NCI-H460 (cell line): ENCODE measurements around the gene CLEC2A. TPM values are rescaled to one million over a fixed set of nuclear protein-coding genes. Genes with fewer than 3 reads are reported as not detected.
A peak's percentile ranks its signal among the peaks of the same experiment; 100 is the strongest.
"Not testable (repeated sequence)": the region's sequence is repeated elsewhere in the genome, so short reads cannot be mapped to it uniquely, and the experiment has no call there.

ENCODE experiments used
- DNase-seq: peaks from one replicate; pipeline ENCODE4 v3.0.0-alpha.2; 2016; ENCODE audit warnings: low read depth; ENCODE audit errors: extremely low read depth
- total RNA-seq: library from RNA; depleted of rRNA; stranded (reverse); fragments of >200 nt; shearing (Covaris generic); gene quantifications from 2 replicates; pipeline ENCODE4 v1.2.3, GENCODE V29; 2014; rRNA removed

The CLEC2A gene
- total RNA-seq, 1 experiment from 2014 or later = not detected

GRCh38 chr12:9888665-9889273 lies 43.4 kb downstream of the CLEC2A start:
- DNase-seq = no peak

- DNase-seq = no peak
These were observed 49.0 kb downstream of the CLEC2A start for GRCh38 chr12:9883175-9883574.

DNA sequence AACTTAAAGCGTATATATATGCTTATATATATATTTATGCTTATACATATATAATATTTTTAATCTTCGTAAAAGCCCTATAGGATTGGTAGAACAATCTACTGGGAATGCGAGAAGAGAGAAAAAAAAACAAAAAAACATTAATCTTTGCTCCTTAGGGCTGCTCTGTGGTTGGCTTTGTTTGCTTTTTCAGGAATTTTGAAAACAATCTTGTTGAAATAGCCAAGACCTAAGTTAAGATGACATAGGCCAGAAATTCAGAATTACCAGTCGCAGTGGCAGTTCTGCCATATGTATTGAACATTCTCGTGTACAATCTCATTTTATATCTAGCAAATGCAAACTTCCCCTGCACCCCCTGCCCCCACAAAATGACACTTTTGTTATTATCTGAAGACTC lies 50.2 kb downstream of the CLEC2A start:
- no peak for DNase-seq

GRCh38 chr12:9881246-9881645 lies 50.9 kb downstream of the CLEC2A start, which contains the start of gene KLRF2:
Gene KLRF2, plus strand, starts transcription at chr12:9881489. Its CDS starts 107 bp downstream, at chr12:9881596.
- DNase-seq = no peak

DNA sequence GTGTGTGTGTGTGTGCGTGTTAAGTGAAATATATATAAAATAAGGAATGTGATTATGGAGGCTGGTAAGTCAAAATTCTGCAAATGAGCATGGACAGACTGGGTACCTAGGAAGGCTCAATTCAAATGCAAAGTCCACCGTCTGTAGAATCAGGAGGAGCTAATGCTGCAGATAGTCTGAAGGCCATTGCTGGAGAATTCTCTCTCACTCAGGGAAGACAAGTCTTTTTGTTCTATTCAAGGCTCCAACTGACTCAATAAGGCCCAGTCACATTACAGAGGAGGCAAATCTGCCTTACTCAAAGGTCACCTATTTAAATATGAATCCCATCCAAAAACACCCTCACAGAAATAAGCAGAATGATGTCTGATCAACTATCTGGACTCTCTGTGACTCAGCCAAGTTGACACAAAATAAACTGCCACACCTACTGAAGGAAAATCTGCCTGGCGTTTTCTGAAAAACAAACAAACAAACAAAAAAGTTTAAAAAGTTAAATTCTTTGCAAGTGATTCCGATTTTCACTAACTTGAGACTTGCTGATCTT lies 51.6 kb downstream of the CLEC2A start:
- no peak for DNase-seq

DNA sequence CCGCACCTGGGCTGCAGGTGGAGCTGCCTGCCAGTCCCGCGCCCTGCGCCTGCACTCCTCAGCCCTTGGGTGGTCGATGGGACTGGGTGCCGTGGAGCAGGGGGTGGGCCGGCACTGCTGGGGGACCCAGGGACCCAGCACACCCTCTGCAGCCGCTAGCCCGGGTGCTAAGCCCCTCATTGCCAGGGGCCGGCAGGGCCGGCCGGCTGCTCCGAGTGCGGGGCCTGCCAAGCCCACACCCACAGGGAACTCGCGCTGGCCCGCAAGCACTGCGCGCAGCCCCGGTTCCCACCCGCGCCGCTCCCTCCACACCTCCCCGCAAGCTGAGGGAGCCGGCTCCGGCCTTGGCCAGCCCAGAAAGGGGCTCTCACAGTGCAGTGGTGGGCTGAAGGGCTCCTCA lies 56.0 kb downstream of the CLEC2A start:
- DNase-seq = not testable (repeated sequence)

- no peak for DNase-seq
These were observed 59.4 kb downstream of the CLEC2A start for GRCh38 chr12:9872742-9873141.

DNA sequence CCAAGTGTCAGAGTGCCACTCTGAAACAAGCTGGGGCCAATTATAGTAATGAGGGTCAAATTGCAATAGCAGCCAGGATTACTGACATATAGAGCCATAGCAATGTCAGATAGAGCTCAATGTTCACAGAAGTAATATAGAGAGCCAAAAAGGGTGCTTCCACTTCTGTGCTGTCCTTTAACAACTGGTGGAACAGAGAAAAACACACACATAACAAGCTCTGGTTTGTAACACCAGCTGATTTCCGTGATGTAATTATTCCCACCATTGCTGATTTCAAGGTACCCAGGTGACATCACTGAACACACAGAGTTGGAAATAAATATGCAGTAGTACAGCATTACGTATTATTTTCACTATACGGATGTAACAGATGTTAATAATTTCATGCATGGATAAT lies 60.0 kb downstream of the CLEC2A start:
- DNase-seq = no peak

GRCh38 chr12:9870286-9870866 lies 61.8 kb downstream of the CLEC2A start:
- no peak for DNase-seq

DNA sequence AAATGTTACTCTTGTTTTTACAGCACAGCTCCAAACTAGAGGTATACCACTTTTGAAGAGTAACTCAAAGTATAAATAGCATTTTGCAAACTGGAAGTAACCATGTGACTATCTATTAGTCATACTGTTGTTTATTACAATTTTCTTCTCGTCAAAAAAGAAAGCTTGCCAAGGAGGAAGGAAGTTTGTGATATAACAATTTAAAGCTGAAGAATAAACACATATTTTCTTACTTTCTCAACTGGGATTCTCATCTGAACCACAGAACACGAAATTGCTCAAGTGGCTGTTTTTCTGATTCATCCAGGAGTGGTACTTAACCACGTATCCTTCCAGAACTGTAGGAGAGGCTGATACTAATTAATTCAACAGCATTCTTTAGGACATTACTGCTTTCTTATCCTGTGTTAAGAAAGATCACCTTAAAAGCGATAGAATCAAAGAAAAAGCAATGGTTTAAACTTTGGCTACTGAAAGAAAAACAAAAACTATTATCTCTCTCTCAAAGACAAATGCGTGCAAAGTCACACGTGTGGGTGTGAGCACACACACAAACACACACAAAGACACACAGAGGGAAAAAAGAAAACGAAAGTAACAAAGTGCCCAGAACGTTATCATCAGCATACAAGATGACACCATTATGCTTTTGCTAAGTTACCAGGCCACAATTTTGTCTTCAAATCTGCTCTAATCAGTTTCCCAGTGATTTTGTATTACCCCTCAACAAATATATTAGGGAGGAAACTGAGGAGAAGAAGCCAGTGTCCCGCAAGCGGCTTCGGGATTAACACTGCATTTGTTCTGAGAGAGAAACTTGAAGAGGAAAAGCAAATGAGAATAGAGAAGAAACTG lies 62.6 kb downstream of the CLEC2A start, which contains the start of gene CLEC2B:
Gene CLEC2B (minus strand): TSS at position 48 of the 855 bp plus-strand sequence.
- peak; percentile 4 for DNase-seq

DNA sequence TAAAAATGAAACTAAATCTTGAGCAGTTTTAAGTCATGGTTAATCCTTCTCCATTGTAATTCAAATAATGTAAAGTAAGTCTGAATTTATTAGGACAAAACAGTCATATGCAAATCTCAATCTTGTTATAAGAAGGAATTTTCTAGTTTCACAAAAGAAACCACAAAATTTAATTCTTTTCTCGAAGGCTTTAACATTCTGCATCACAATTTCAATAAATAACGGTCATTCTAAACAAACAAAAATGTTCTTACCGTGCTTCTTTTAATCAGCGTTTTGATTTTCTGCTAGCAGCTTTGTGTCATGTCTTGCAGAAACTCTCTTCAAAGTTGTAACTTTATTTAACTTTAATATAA lies 63.2 kb downstream of the CLEC2A start:
- no peak for DNase-seq

DNA sequence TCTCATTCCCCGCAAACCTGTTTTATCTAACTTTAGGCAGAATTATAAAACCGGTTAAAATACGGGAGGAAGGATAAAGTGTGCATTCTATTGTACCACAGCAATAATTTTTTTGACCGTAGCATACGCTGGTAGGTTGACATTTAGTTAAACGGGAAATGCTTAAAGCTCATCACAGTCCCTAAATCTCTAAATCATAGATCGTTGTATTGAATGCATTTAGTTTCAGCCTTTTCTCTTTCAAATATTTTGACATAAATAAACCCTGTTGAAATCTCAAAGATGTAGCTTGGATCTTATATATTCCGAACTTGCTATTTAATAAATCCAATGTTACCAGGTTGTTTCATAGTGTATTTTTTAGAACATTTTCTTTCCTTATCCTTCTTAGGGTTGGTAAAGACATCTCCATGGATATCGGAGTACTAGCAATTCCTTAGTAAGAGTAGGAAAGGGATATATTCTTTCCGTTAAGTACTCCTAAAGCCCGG lies 63.8 kb downstream of the CLEC2A start:
- no peak for DNase-seq

- no peak for DNase-seq
These were observed 64.6 kb downstream of the CLEC2A start for GRCh38 chr12:9867531-9867930.

DNA sequence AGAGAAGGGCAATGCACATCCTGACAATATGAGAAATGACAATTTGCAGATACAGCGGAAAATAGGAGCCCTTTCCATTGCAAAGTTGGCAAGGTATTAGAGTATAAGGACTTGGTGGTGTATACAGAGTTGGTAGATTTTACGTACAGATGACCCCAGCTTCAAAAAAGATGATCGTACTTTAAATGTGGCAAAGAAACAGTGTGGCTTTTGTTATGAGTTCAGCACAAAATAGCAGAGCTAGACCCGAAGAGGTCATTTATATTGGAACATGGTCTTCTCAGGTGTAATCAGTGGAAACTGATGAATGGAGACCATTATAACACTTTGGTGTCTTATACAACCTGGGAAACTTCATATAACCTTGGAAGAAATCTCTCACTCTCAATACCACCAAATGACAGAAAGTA lies 65.3 kb downstream of the CLEC2A start:
- no peak for DNase-seq

- DNase-seq = no peak
These were observed 67.1 kb downstream of the CLEC2A start for GRCh38 chr12:9864913-9865675.

Other genes starting within 250 kb of the CLEC2A start
- not detected in 2 replicates for gene CLECL1, start 199.3 kb downstream of the CLEC2A start, total RNA-seq
- not detected in 2 replicates for gene CD69, start 171.5 kb downstream of the CLEC2A start, total RNA-seq
- gene KLRF1, start 104.9 kb downstream of the CLEC2A start, total RNA-seq = 0.22 TPM in 1 of 2 replicates, not detected in the other
- gene CLEC2B, start 63.0 kb downstream of the CLEC2A start, total RNA-seq = 0.38 and 0.77 TPM in 2 replicates
- gene KLRF2, start 50.9 kb downstream of the CLEC2A start, total RNA-seq = not detected in 2 replicates
- gene CLEC12A, start 39.0 kb upstream of the CLEC2A start, total RNA-seq = not detected in 2 replicates
- not detected in 2 replicates for gene CLEC1B, start 66.8 kb upstream of the CLEC2A start, total RNA-seq
- not detected in 2 replicates for gene CLEC12B, start 78.3 kb upstream of the CLEC2A start, total RNA-seq
- gene CLEC9A, start 98.3 kb upstream of the CLEC2A start, total RNA-seq = not detected in 2 replicates
- not detected in 2 replicates for gene CLEC1A, start 166.6 kb upstream of the CLEC2A start, total RNA-seq
- not detected in 2 replicates for gene CLEC7A, start 197.8 kb upstream of the CLEC2A start, total RNA-seq
- not detected in 2 replicates for gene OLR1, start 239.8 kb upstream of the CLEC2A start, total RNA-seq
- gene TMEM52B, start 246.7 kb upstream of the CLEC2A start, total RNA-seq = not detected in 2 replicates